ENCODE results near the gene RAB13. TPM values are rescaled to one million over a fixed set of nuclear protein-coding genes. Genes with fewer than 3 reads are reported as not detected.

Gene RAB13
- total and polyA plus RNA-seq, 2 of the 13 experiments (the other 11 are each of a cell fraction or from before 2014, with no cell fraction given) = 15.9 to 24.7 TPM

GRCh38 chr1:153962088-153963029 lies 23.8 kb downstream of the RAB13 start (continued):
- TF ChIP-seq PRDM15 (CRISPR knock-in tag; IDR thresholded peaks at IDR 0.05) (no peak), ZNF224 (CRISPR knock-in tag; IDR thresholded peaks at IDR 0.05) (0 out of 2 replicates have a peak, but pooled peaks have one; percentile 31), TOE1 (CRISPR knock-in tag; IDR thresholded peaks at IDR 0.05) (no peak), ZNF276 (CRISPR knock-in tag; IDR thresholded peaks at IDR 0.05; ENCODE audit: low read depth) (no peak), NBN (conservative IDR thresholded peaks at IDR 0.05) (no peak), KAT2B (IDR thresholded peaks at IDR 0.05; ENCODE audit: borderline replicate concordance, low read depth, low read length) (no peak), ZBTB1 (CRISPR knock-in tag; IDR thresholded peaks at IDR 0.05; ENCODE audit: borderline replicate concordance) (no peak), ATF7 (IDR thresholded peaks at IDR 0.05) (no peak), ATF7 (CRISPR knock-in tag; IDR thresholded peaks at IDR 0.05) (0 out of 2 replicates have a peak, but pooled peaks have one; percentile 31), MBD4 (IDR thresholded peaks at IDR 0.05; ENCODE audit: borderline replicate concordance, low read length) (no peak), POLR2AphosphoS5 (IDR thresholded peaks at IDR 0.05; ENCODE audit: low read depth, low read length) (no peak), MEIS2 (CRISPR knock-in tag; IDR thresholded peaks at IDR 0.05) (no peak), ZNF101 (CRISPR knock-in tag; IDR thresholded peaks at IDR 0.05; ENCODE audit: borderline replicate concordance, low read depth) (no peak), MAF1 (CRISPR knock-in tag; IDR thresholded peaks at IDR 0.05; ENCODE audit: borderline replicate concordance) (no peak), ARID2 (CRISPR knock-in tag; IDR thresholded peaks at IDR 0.05; ENCODE audit: borderline replicate concordance) (no peak), HOMEZ (CRISPR knock-in tag; IDR thresholded peaks at IDR 0.05; ENCODE audit: low read depth) (no peak), POGZ (CRISPR knock-in tag; IDR thresholded peaks at IDR 0.05) (no peak), SRY (CRISPR knock-in tag; IDR thresholded peaks at IDR 0.05) (peak; percentile 64; the same call in 1 of the 2 replicates), KDM6A (CRISPR knock-in tag; IDR thresholded peaks at IDR 0.05; ENCODE audit: low read depth) (no peak)
- TF ChIP-seq, protein P1, sequence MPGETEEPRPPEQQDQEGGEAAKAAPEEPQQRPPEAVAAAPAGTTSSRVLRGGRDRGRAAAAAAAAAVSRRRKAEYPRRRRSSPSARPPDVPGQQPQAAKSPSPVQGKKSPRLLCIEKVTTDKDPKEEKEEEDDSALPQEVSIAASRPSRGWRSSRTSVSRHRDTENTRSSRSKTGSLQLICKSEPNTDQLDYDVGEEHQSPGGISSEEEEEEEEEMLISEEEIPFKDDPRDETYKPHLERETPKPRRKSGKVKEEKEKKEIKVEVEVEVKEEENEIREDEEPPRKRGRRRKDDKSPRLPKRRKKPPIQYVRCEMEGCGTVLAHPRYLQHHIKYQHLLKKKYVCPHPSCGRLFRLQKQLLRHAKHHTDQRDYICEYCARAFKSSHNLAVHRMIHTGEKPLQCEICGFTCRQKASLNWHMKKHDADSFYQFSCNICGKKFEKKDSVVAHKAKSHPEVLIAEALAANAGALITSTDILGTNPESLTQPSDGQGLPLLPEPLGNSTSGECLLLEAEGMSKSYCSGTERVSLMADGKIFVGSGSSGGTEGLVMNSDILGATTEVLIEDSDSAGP (CRISPR knock-in tag; IDR thresholded peaks at IDR 0.05; ENCODE audit: borderline replicate concordance) = no peak; the same call in 1 of the 2 replicates
